ENCODE results near the gene LDLRAD1.
"Not testable (repeated sequence)": the region's sequence is repeated elsewhere in the genome, so short reads cannot be mapped to it uniquely, and the experiment has no call there.

LDLRAD1 gene

GRCh38 chr1:53992085-53992874, 25.7 kb downstream of the LDLRAD1 start:
- no peak for DNase-seq

GRCh38 chr1:53987880-53988279, 30.1 kb downstream of the LDLRAD1 start:
- no peak for DNase-seq

GRCh38 chr1:53986458-53986857, 31.5 kb downstream of the LDLRAD1 start:
- no peak for DNase-seq

- no peak for DNase-seq
Measured at GRCh38 chr1:53984726-53985125, 33.3 kb downstream of the LDLRAD1 start.

- DNase-seq, result no peak
Measured at GRCh38 chr1:53982763-53983104, 35.3 kb downstream of the LDLRAD1 start.

GRCh38 chr1:53982034-53982762, 35.8 kb downstream of the LDLRAD1 start:
- no peak for DNase-seq

- DNase-seq, result no peak
Measured at GRCh38 chr1:53981220-53981619, 36.8 kb downstream of the LDLRAD1 start.

- DNase-seq, result no peak
Measured at GRCh38 chr1:53979712-53980450, 38.1 kb downstream of the LDLRAD1 start.

GRCh38 chr1:53975861-53976260, 42.1 kb downstream of the LDLRAD1 start:
- no peak for DNase-seq

- no peak for DNase-seq
Measured at GRCh38 chr1:53971718-53972117, 46.3 kb downstream of the LDLRAD1 start.

GRCh38 chr1:53969323-53969722, 48.7 kb downstream of the LDLRAD1 start:
- DNase-seq, result not testable (repeated sequence)

GRCh38 chr1:53968125-53968513, 49.9 kb downstream of the LDLRAD1 start:
- DNase-seq, result no peak

GRCh38 chr1:53967409-53968124, 50.4 kb downstream of the LDLRAD1 start:
- DNase-seq, result no peak

GRCh38 chr1:53966794-53967193, 51.2 kb downstream of the LDLRAD1 start:
- DNase-seq, result no peak

- no peak for DNase-seq
Measured at GRCh38 chr1:53964109-53964508, 53.9 kb downstream of the LDLRAD1 start.

GRCh38 chr1:53963460-53963859, 54.5 kb downstream of the LDLRAD1 start:
- no peak for DNase-seq

- DNase-seq, result no peak
Measured at GRCh38 chr1:53962395-53962794, 55.6 kb downstream of the LDLRAD1 start.

GRCh38 chr1:53959664-53960250, 58.2 kb downstream of the LDLRAD1 start:
- DNase-seq, result no peak
